Rectal smooth muscle tissue (tissue), 1 donor: Measurements from ENCODE around the gene DVL1.
A peak's percentile ranks its signal among the peaks of the same experiment; 100 is the strongest.

Experiments
- H3K27ac ChIP-seq: one replicate; pipeline ENCODE4 v1.7.0; 2013; ENCODE audit warnings: low read depth, low read length, inconsistent platforms
- H3K27me3 ChIP-seq: one replicate; pipeline ENCODE4 v1.7.0; 2013; ENCODE audit warnings: low read length; ENCODE audit not compliant: control insufficient read depth, insufficient read depth
- H3K36me3 ChIP-seq: one replicate; pipeline ENCODE4 v1.7.0; 2013; ENCODE audit warnings: low read length; ENCODE audit not compliant: control insufficient read depth, insufficient read depth
- H3K4me1 ChIP-seq: one replicate; pipeline ENCODE4 v1.7.0; 2013; ENCODE audit warnings: low read length; ENCODE audit not compliant: control insufficient read depth, insufficient read depth
- H3K4me3 ChIP-seq: one replicate; pipeline ENCODE4 v1.7.0; 2013; ENCODE audit warnings: low read length
- H3K9ac ChIP-seq: one replicate; pipeline ENCODE4 v1.7.0; 2013; ENCODE audit warnings: low read length

DVL1 gene

DNA sequence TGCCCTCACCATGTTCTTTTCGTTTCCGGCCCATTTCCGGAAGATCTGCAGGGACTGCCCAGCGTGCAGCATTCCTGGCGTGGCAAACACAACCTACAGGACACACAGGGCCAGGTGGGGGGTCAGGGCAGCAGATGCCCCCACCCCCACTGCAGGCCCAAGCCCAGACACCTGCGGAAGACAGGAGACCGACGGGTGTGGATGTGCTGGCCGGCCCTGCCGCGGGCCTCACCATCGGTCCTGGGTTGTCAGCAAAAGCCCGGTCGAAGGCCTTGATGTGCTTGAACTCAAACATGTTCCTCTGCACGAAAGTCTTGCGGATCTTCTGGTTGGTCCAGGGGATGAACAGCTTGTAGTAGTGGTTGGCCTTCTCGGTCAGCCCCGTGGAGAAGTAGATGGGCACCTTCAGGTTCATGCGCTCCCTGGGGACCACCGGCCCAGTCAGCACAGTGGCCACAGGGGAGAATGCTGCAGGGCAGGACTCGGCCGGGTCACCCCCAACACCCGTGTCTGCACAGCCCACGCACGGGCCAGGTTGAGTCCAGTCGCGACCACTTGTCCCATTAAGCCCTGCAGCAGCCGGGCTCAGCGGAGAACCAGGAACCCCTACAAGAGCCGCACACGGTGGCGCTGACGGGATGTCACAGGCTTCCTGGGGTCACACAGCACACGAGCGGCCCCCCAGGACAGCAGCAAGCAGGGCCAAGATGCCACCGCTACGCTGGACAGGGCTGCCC, 35.5 kb downstream of the DVL1 start:
- H3K27ac ChIP-seq, result no peak overlapping the region
- H3K4me1 ChIP-seq, result peaks cover 11% of the 10 kb centered on the region
- H3K4me3 ChIP-seq, result no peak overlapping the region
- H3K9ac ChIP-seq, result no peak overlapping the region
- H3K27me3 ChIP-seq, result no peaks in the 10 kb centered on the region
- peaks cover 20% of the 10 kb centered on the region for H3K36me3 ChIP-seq

DNA sequence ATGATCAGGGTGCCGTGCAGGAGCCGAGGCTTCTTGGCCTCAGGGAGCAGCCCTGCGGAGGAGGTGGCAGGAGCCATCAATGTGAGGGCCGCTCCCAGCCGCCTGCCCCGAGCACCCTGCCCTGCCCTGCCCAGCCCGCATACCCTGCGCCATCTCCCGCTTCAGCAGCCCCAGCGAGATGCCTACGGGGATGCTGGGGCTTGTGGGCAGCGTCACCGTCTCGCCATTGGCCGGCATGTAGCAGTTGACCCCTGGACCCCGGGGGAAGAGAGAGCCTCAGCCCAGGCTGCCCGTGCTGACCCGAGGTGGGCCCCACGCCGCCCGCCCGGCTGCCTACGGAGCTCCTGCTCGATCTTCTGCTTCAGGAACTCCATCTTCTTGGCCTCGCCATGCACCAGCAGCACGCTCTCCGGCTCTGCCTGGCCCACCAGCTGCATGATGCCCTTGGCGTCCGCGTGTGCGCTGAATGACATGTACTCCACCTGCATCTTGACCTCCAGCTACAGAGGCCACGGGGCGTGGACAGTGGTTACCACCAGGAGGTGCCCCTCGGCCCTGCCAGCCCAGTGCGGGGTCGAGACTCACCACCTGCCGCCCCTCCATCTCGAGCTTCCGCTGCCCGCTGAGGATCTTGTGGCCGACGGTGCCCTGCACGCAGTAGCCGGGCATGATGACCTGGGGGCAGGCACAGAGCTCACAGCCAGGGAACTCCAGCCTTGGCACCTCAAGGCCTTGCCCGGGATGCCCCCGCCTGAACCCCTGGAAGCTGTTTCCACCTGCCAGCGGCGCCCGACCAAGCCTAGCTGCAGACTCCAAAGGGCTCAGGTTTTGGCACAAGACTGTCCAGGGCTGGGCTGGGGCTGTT, 36.5 kb downstream of the DVL1 start:
- Histone ChIP-seq H3K27ac (no peak overlapping the region), H3K36me3 (peaks cover 20% of the 10 kb centered on the region), H3K4me3 (no peak overlapping the region), H3K4me1 (peaks cover 9% of the 10 kb centered on the region), H3K9ac (no peak overlapping the region), H3K27me3 (no peaks in the 10 kb centered on the region)

GRCh38 chr1:1311107-1312104, 37.8 kb downstream of the DVL1 start:
- Histone ChIP-seq H3K36me3 (peaks cover 20% of the 10 kb centered on the region), H3K4me3 (no peak overlapping the region), H3K27me3 (no peaks in the 10 kb centered on the region), H3K27ac (no peak overlapping the region), H3K9ac (no peak overlapping the region), H3K4me1 (peaks cover 10% of the 10 kb centered on the region)

DNA sequence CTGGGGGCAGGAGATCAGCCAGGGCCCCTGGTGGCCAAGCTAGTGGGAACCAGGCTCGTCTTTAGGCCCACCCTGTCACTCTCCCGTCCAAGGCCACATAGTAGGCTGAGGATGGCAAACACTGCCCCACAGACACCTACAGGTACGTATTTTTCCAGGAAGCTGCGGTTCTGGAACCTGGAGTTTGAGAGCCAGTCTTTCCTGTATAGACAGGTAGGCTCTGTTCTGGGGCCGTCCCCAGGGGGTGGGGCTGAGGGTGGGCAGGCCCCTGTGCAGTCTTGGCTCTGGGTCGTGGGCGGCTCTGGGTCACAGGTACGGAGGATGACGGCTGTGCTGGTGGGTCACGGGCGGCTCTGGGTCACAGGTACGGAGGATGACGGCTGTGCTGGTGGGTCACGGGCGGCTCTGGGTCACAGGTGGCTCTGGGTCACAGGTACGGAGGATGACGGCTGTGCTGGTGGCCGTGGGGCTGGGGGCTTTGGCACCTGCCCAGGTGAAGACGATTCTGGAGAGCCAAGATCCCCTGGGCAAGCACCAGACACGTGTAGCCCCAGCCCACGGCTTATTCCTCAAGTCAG, 38.7 kb downstream of the DVL1 start:
- no peak overlapping the region for H3K4me3 ChIP-seq
- H3K27ac ChIP-seq, result no peak overlapping the region

GRCh38 chr1:1310109-1310385, 39.2 kb downstream of the DVL1 start:
- Histone ChIP-seq H3K9ac (no peak overlapping the region), H3K4me3 (no peak overlapping the region), H3K27me3 (no peaks in the 10 kb centered on the region), H3K27ac (no peak overlapping the region), H3K4me1 (peaks cover 18% of the 10 kb centered on the region), H3K36me3 (peaks cover 20% of the 10 kb centered on the region)

More for the DNA sequence above, 38.7 kb downstream of the DVL1 start:
- peaks cover 20% of the 10 kb centered on the region for H3K36me3 ChIP-seq
- H3K4me1 ChIP-seq, result peaks cover 16% of the 10 kb centered on the region
- no peak overlapping the region for H3K9ac ChIP-seq
- no peaks in the 10 kb centered on the region for H3K27me3 ChIP-seq

- Histone ChIP-seq H3K27ac (no peak overlapping the region), H3K27me3 (no peaks in the 10 kb centered on the region), H3K9ac (peak overlapping the region; percentile 10), H3K36me3 (peaks cover 18% of the 10 kb centered on the region), H3K4me3 (peak overlapping the region; percentile 71), H3K4me1 (peaks cover 23% of the 10 kb centered on the region)
Observed at GRCh38 chr1:1309251-1310108, 39.7 kb downstream of the DVL1 start.

GRCh38 chr1:1308756-1309250, 40.4 kb downstream of the DVL1 start:
- Histone ChIP-seq H3K36me3 (peaks cover 13% of the 10 kb centered on the region), H3K4me3 (peak overlapping the region; percentile 71), H3K27ac (peak overlapping the region; percentile 88), H3K4me1 (peaks cover 28% of the 10 kb centered on the region), H3K9ac (peak overlapping the region; percentile 10), H3K27me3 (no peaks in the 10 kb centered on the region)

DNA sequence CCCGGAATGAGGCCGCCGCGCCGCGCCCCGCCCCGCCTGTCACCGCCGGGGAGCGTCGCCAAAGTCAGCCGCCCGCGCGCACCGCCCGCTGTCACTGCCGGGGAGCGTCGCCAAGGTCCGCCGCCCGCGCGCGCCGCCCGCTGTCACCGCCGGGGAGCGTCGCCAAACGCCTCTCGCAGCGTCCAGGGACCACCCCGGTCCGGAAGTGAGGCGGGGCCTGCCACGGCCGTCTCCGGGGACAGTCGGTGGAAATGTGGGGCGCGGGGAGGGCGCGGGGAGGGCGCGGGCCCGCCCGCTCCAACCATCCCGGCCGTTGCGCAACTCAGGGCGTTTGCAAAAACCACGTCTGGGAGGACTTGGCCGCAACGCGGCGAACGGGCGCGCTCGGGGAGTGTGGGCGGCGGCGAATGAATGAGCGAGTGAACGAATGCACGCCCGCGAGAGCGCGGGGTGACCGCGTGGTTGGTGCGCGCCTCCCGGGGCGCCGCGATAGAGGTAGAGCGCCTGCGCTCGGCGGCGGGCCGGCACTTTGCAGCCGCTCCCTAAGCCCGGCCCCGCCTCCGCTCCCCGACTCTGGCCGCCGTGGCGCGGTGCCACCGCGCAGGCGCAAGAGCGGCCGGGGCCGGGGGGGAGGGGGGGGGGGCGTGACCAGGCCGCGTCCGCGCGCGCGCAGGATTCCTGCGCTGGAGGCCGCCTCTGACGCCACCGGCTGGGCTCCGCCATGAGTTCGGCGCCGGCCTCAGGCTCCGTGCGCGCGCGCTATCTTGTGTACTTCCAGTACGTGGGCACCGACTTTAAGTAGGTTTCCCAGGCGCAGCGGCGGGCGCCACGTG, 41.1 kb downstream of the DVL1 start, which contains the start of the genes ACAP3 and PUSL1:
Gene ACAP3, minus strand, starts transcription at position 8 of the 833 bp plus-strand sequence. CDS start 115 bp downstream, outside the sequence.
Gene PUSL1, plus strand, starts transcription at position 675 of the 833 bp plus-strand sequence. Its CDS starts 47 bp downstream, at position 722.
- peaks cover 13% of the 10 kb centered on the region for H3K36me3 ChIP-seq
- peaks cover 28% of the 10 kb centered on the region for H3K4me1 ChIP-seq
- no peaks in the 10 kb centered on the region for H3K27me3 ChIP-seq
- H3K9ac ChIP-seq, result peak within 1 kb of the TSS; percentile 28
- H3K4me3 ChIP-seq, result peak within 1 kb of the TSS; percentile 76
- H3K27ac ChIP-seq, result peak within 1 kb of the TSS; percentile 88

DNA sequence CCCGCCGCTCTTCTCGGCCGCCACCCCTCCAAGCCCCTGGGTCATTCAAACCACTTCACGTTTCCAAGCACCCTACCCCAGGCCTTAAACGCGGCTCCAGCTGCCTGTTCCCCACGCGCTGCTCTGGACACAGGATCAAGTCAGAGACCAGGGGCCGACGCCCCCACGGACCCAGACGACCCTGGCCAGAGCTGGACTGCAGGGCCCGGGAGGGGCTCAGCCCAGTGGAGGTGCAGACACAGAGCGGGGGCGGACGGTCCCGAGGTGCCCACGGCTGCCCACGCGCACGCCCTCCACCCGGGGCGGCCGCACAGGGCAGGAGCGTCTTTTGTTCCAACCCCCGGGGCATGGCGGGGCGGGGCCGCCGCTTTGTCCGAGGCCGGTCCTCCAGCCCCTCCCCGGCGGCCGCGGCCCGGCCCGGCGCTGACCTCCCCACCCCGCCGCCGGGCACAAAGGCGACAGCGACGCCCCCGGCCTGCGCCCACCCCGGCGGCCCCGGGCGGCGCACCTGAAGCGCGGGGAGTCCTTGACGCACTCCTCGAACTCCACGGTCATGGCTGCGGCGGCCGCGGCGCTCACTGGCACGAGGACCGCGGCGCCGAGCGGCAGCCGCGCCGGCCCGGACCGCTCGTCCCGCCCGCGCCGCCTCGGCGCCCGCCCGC, 41.8 kb downstream of the DVL1 start:
- peaks cover 28% of the 10 kb centered on the region for H3K4me1 ChIP-seq
- H3K27me3 ChIP-seq, result no peaks in the 10 kb centered on the region
- H3K36me3 ChIP-seq, result peaks cover 7% of the 10 kb centered on the region
- H3K4me3 ChIP-seq, result peak overlapping the region; percentile 66
- H3K27ac ChIP-seq, result peak overlapping the region; percentile 66
- no peak overlapping the region for H3K9ac ChIP-seq

DNA sequence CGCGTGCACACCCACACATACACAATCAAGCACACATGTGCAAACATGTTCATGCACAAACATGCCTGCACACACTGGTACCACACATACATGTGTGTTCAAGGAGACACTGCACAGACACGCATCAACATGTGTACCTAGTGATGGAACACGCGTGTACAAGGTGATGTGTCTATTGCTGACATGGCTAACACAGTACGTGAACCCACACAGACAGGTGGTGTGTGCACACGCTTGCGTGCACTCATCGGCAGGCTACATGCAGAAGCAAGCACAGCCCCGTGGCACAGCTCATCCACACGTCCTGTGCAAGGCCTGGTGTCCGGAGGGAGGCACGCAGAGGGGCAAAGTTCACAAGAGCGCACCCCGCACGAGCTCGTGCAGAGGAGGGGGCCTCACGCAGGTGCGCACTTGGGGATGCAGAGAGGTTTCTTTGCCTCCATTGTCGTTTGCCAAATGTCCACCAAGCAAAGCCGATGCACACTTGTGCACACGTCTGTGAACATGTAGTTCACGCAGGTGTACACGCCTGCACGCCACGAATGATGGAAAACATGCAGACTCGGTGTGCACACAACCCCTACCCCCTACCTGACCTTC, 42.5 kb downstream of the DVL1 start:
- H3K27me3 ChIP-seq, result no peaks in the 10 kb centered on the region
- no peak overlapping the region for H3K9ac ChIP-seq
- peaks cover 28% of the 10 kb centered on the region for H3K4me1 ChIP-seq
- H3K36me3 ChIP-seq, result peaks cover 7% of the 10 kb centered on the region
- H3K27ac ChIP-seq, result peak overlapping the region; percentile 66
- peak overlapping the region; percentile 66 for H3K4me3 ChIP-seq
